Right lobe of liver (tissue), 6 donors: ENCODE results near the gene RBSN. TPM values are rescaled to one million over a fixed set of nuclear protein-coding genes. Genes with fewer than 3 reads are reported as not detected.

Experiments
- ATAC-seq, 4 donors: fragments of 200-7000 bp; cut with Tn5 transposase; one replicate each; pipeline ENCODE4 v1.9.1; 2020; ENCODE audit warnings: mild to moderate bottlenecking in 4 of 4, moderate library complexity in 4 of 4
- DNase-seq, 3 donors: peaks; one replicate each; pipeline ENCODE4 v3.0.0-alpha.2; 2020
- H3K27ac ChIP-seq, 3 donors: fragments of 200-600 bp; one replicate each; pipeline ENCODE4 v1.8.0; 2022
- H3K27me3 ChIP-seq, 2 donors: fragments of 200-600 bp; one replicate each; pipeline ENCODE4 v1.8.0; 2022
- H3K36me3 ChIP-seq, 4 donors: fragments of 200-600 bp; sonication (generic) in 1 of 4; one replicate each; pipeline versions ENCODE4 v1.5.1 to v1.8.0; 2017 to 2022; ENCODE audit warnings: control low read depth in 1 of 4
- H3K4me1 ChIP-seq, 4 donors: fragments of 200-600 bp; sonication (generic) in 1 of 4; one replicate each; pipeline versions ENCODE4 v1.5.1 to v1.8.0; 2017 to 2022; ENCODE audit warnings: control low read depth in 1 of 4
- H3K4me3 ChIP-seq, 3 donors: fragments of 200-600 bp; one replicate each; pipeline ENCODE4 v1.8.0; 2022
- H3K9me3 ChIP-seq, 4 donors: fragments of 200-600 bp; sonication (generic) in 1 of 4; one replicate each; pipeline versions ENCODE4 v1.5.1 to v1.8.0; 2017 to 2022; ENCODE audit warnings: control low read depth in 1 of 4
- CTCF ChIP-seq, 4 donors: fragments of 200-600 bp in 3 of 4; fragments of 450-650 bp in 1 of 4; IDR thresholded peaks; one replicate each; pipeline versions ENCODE4 v1.5.1 to v1.8.0; 2016 to 2022; ENCODE audit warnings: antibody characterized with exemption in 4 of 4, mild to moderate bottlenecking in 2 of 4
- POLR2A ChIP-seq: fragments of 450-650 bp; IDR thresholded peaks from one replicate; pipeline ENCODE4 v1.6.1; 2017; ENCODE audit warnings: antibody characterized with exemption, mild to moderate bottlenecking
- WGBS: methylation state at CpG from one replicate; pipeline ENCODE4 v1.1.6; 2018; ENCODE audit warnings: low coverage, low lambda C conversion rate; ENCODE audit not compliant: insufficient coverage; ENCODE audit errors: missing lambda C conversion rate; 5-methylcytosine and 5-hydroxymethylcytosine counted together
- intact Hi-C, 2 donors: fragments of 100-400 bp; cut with DNase I; formaldehyde crosslinking; loops; one replicate each; pipeline versions ENCODE4 v1.11.2 to v1.14.1; 2022
- total RNA-seq, 6 experiments: library from RNA; depleted of rRNA in 2 of 6; stranded (reverse); fragments of >200 nt in 2 of 6; fragmentation: NEBNext Ultra II Directional in 3 of 6; extraction: Animal tissue kit (Norgen Biotek cat#: 25700) in 3 of 6; gene quantifications; one replicate each; pipeline versions ENCODE4 v1.1.0 to v1.2.4, GENCODE V29; 2016 to 2023
- donor health status: DM: no; HTN: yes; CAD: no.
- donor health status: DM: no; HTN: no; CAD: no.
- donor health status: DM: no; HTN: no; CAD: no.
- donor health status: DM: no; HTN: yes; CAD: no.
- donor health status: DM: no; HTN: yes; CAD: no.

The RBSN gene
- total RNA-seq, 6 experiments from 2014 or later = 10.5 to 13.9 (median 11.5) TPM

GRCh38 chr3:15107075-15107947 lies 8.4 kb upstream of the RBSN start:
- intact Hi-C loops = no loop called here
- peak; percentile 52 to 78 (median 70) for DNase-seq
- 42% methylated on average over 16 of the region's 16 CpGs for WGBS
- Histone ChIP-seq H3K36me3 (no peaks in the 10 kb centered on the region), H3K27ac (peak overlapping the region; percentile 28 to 66 (median 58)), H3K27me3 (no peaks in the 10 kb centered on the region), H3K4me1 (peaks cover 0 to 23% (median 7%) of the 10 kb centered on the region in 4 donors), H3K9me3 (no peaks in the 10 kb centered on the region), H3K4me3 (peak overlapping the region in 1 of 3 donors; percentile 7)
- ATAC-seq = peak; percentile 86 to 93 (median 89)
- TF ChIP-seq POLR2A (peak; percentile 64), CTCF (IDR thresholded peaks at IDR 0.05) (peak in 1 of 4 donors; percentile 27)

GRCh38 chr3:15102836-15103235 lies 3.9 kb upstream of the RBSN start:
- Histone ChIP-seq H3K9me3 (no peaks in the 10 kb centered on the region), H3K4me1 (peaks cover 0 to 30% (median 14%) of the 10 kb centered on the region in 4 donors), H3K27me3 (no peaks in the 10 kb centered on the region), H3K36me3 (no peaks in the 10 kb centered on the region), H3K4me3 (no peak overlapping the region), H3K27ac (peak overlapping the region; percentile 43 to 65 (median 65))
- no peak for DNase-seq
- peak; percentile 3 to 36 (median 6) for ATAC-seq
- intact Hi-C loops = no loop called here
- WGBS = 48% methylated on average over 3 of the region's 3 CpGs
- TF ChIP-seq CTCF (IDR thresholded peaks at IDR 0.05) (no peak), POLR2A (no peak)

- Histone ChIP-seq H3K4me3 (no peak overlapping the region), H3K27ac (peak overlapping the region; percentile 65 to 81 (median 65)), H3K9me3 (no peaks in the 10 kb centered on the region), H3K36me3 (no peaks in the 10 kb centered on the region), H3K4me1 (peaks cover 0 to 28% (median 14%) of the 10 kb centered on the region in 4 donors), H3K27me3 (no peaks in the 10 kb centered on the region)
- DNase-seq (peak; percentile 87 to 94 (median 94)), ATAC-seq (peak; percentile 73 to 87 (median 84))
- intact Hi-C loops = no loop called here
- 10% methylated on average over 4 of the region's 4 CpGs for WGBS
- TF ChIP-seq POLR2A (peak; percentile 45), CTCF (IDR thresholded peaks at IDR 0.05) (no peak)
Measured at GRCh38 chr3:15102256-15102655, 3.3 kb upstream of the RBSN start.

GRCh38 chr3:15099364-15100098 lies 583 bp upstream of the RBSN start:
- DNase-seq = no peak
- ATAC-seq = peak; percentile 5 to 33 (median 23)
- peak overlapping the region; percentile 56 to 89 (median 63) for H3K27ac ChIP-seq
- intact Hi-C loops = no loop called here
- TF ChIP-seq CTCF (IDR thresholded peaks at IDR 0.05) = no peak
- no peak for TF ChIP-seq POLR2A
- peak overlapping the region; percentile 64 to 75 (median 66) for H3K4me3 ChIP-seq
- peaks cover 0 to 27% (median 11%) of the 10 kb centered on the region in 4 donors for H3K4me1 ChIP-seq
- 13% methylated on average over 11 of the region's 19 CpGs for WGBS
- no peaks in the 10 kb centered on the region for H3K27me3 ChIP-seq
- peaks cover 0 to 19% (median 5%) of the 10 kb centered on the region in 4 donors for H3K36me3 ChIP-seq
- H3K9me3 ChIP-seq = no peaks in the 10 kb centered on the region
